SK-N-MC (cell line): ENCODE data around the gene LRFN2.
A peak's percentile ranks its signal among the peaks of the same experiment; 100 is the strongest.

Experiments
- DNase-seq: peaks from one replicate; pipeline ENCODE4 v3.0.0-alpha.2; 2011; ENCODE audit warnings: low read depth, low spot score
- H3K27ac ChIP-seq: fragments of 200-600 bp; sonication (generic); 2 replicates; pipeline ENCODE4 v1.5.1; 2016; ENCODE audit warnings: mixed run types
- H3K36me3 ChIP-seq: fragments of 200-600 bp; sonication (generic); 2 replicates; pipeline ENCODE4 v1.6.1; 2017; ENCODE audit warnings: antibody characterized with exemption, low read length, mixed read lengths; ENCODE audit not compliant: insufficient read depth
- H3K4me3 ChIP-seq: fragments of 200-600 bp; sonication (generic); 2 replicates; pipeline ENCODE4 v1.5.1; 2016
- H3K9ac ChIP-seq: fragments of 200-600 bp; sonication (generic); 2 replicates; pipeline ENCODE4 v1.8.0; 2017; ENCODE audit warnings: mixed run types, mixed read lengths; ENCODE audit not compliant: insufficient read length
- H3K9me3 ChIP-seq: fragments of 200-600 bp; sonication (generic); 2 replicates; pipeline ENCODE4 v1.6.1; 2017; ENCODE audit warnings: low read depth, mild to moderate bottlenecking, antibody characterized with exemption, low read length, moderate library complexity, mixed read lengths
- EZH2 ChIP-seq: fragments of 200-600 bp; sonication (generic); IDR thresholded peaks from one replicate; pipeline ENCODE4 v1.6.1; 2017; ENCODE audit warnings: antibody characterized with exemption
- FOXP2 ChIP-seq: optimal IDR thresholded peaks from 2 replicates; pipeline ENCODE3; 2011; ENCODE audit warnings: mild to moderate bottlenecking, moderate library complexity; ENCODE audit not compliant: insufficient read depth; ENCODE audit errors: extremely low read length, control extremely low read depth
- POLR2AphosphoS5 ChIP-seq: IDR thresholded peaks from 2 replicates; pipeline ENCODE4 v1.6.1; 2012; ENCODE audit warnings: mild to moderate bottlenecking, low read depth, low read length, borderline replicate concordance

Gene LRFN2

GRCh38 chr6:40582892-40583291 is 4.3 kb downstream of the LRFN2 start:
- no peak overlapping the region for H3K9ac ChIP-seq
- no peak for DNase-seq
- no peak overlapping the region for H3K27ac ChIP-seq
- no peak overlapping the region for H3K4me3 ChIP-seq
- H3K9me3 ChIP-seq = no peaks in the 10 kb centered on the region
- no peaks in the 10 kb centered on the region for H3K36me3 ChIP-seq
- TF ChIP-seq FOXP2 = no peak
- TF ChIP-seq EZH2 = no peak
- TF ChIP-seq POLR2AphosphoS5 = no peak

GRCh38 chr6:40579101-40579500 is 8.1 kb downstream of the LRFN2 start:
- Histone ChIP-seq H3K9me3 (no peaks in the 10 kb centered on the region), H3K9ac (no peak overlapping the region), H3K4me3 (no peak overlapping the region), H3K27ac (no peak overlapping the region), H3K36me3 (no peaks in the 10 kb centered on the region)
- DNase-seq = no peak
- TF ChIP-seq EZH2 = no peak
- no peak for TF ChIP-seq FOXP2
- no peak for TF ChIP-seq POLR2AphosphoS5

GRCh38 chr6:40577672-40578071 is 9.5 kb downstream of the LRFN2 start:
- no peak overlapping the region for H3K27ac ChIP-seq
- no peaks in the 10 kb centered on the region for H3K36me3 ChIP-seq
- TF ChIP-seq FOXP2 (no peak), POLR2AphosphoS5 (no peak), EZH2 (no peak)
- H3K9ac ChIP-seq = no peak overlapping the region
- H3K4me3 ChIP-seq = no peak overlapping the region
- DNase-seq = no peak
- no peaks in the 10 kb centered on the region for H3K9me3 ChIP-seq

DNA sequence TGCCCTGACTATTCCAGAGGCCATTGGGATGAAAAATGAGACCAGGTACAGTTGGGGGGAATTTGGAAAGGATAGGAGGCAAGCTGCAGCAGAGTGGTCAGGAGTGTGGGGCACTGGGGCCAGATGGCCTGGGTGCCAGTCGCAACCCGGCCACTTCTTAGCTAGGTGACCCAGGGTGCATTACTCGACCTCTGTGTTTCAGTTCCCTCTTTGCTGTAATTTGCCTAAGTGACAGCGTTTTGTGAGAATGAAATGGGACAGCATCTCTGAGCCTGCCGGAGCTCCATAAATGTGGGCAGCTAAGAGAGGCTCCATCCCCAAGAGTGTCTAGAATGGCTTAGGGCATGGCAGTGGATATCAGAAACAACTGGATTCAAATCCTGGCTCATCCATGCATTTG is 13.9 kb downstream of the LRFN2 start:
- H3K36me3 ChIP-seq = no peaks in the 10 kb centered on the region
- no peaks in the 10 kb centered on the region for H3K9me3 ChIP-seq
- no peak overlapping the region for H3K27ac ChIP-seq
- no peak overlapping the region for H3K4me3 ChIP-seq
- no peak for DNase-seq
- TF ChIP-seq EZH2 = no peak
- TF ChIP-seq FOXP2 = no peak
- TF ChIP-seq POLR2AphosphoS5 = no peak
- H3K9ac ChIP-seq = no peak overlapping the region

DNA sequence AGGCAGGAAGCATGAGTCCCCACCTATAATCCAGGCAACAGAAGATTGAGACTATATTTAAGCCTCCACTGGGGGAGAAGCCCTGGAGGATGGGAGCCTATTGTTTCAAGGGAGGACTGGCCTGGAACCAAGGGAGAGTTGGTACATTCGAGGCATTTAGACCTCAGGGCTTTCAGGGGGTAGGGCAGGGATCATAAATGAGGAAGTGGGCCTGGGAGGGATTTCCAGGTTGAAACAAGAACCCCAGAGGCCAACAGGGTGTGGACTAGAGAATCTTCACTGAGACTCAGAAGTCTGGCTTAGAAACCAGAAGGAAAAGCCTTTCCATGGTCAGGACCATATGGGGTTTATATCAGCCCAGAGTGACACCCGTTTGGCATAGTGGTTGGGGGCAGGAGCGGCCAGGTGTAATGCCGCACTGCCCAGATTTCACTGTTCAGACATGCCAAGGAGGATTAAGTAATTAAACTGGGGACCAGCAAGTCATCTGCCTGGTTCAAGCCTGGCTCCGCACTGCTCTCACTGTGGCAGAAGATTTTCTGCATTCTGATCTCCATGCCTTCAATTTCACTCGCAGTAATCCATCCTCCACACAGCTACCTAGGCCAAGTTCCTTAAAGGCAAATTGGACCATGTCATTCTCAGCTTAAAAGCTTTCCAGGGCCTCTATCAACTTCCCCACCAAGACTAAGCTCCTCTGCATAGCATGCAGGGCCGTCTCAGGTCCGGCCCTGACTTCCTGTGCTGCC is 17.8 kb downstream of the LRFN2 start:
- TF ChIP-seq POLR2AphosphoS5 = no peak
- no peak for TF ChIP-seq EZH2
- no peak for TF ChIP-seq FOXP2
- Histone ChIP-seq H3K36me3 (no peaks in the 10 kb centered on the region), H3K9me3 (no peaks in the 10 kb centered on the region), H3K27ac (0 out of 2 replicates have a peak overlapping the region, but pooled peaks have one; percentile 54), H3K9ac (no peak overlapping the region), H3K4me3 (no peak overlapping the region)
- DNase-seq = no peak

GRCh38 chr6:40568062-40568708 is 19.0 kb downstream of the LRFN2 start:
- TF ChIP-seq POLR2AphosphoS5 (peak; percentile 42; the same call in 1 of the 2 replicates), EZH2 (no peak)
- Histone ChIP-seq H3K4me3 (no peak overlapping the region), H3K27ac (peak overlapping the region; percentile 78), H3K36me3 (no peaks in the 10 kb centered on the region), H3K9me3 (no peaks in the 10 kb centered on the region), H3K9ac (no peak overlapping the region)
- peak; percentile 75 for DNase-seq

- Histone ChIP-seq H3K27ac (no peak overlapping the region), H3K9me3 (no peaks in the 10 kb centered on the region), H3K4me3 (no peak overlapping the region), H3K9ac (no peak overlapping the region), H3K36me3 (no peaks in the 10 kb centered on the region)
- no peak for DNase-seq
- TF ChIP-seq FOXP2 (no peak), POLR2AphosphoS5 (no peak), EZH2 (no peak)
Measured at GRCh38 chr6:40563111-40563510, 24.1 kb downstream of the LRFN2 start.

DNA sequence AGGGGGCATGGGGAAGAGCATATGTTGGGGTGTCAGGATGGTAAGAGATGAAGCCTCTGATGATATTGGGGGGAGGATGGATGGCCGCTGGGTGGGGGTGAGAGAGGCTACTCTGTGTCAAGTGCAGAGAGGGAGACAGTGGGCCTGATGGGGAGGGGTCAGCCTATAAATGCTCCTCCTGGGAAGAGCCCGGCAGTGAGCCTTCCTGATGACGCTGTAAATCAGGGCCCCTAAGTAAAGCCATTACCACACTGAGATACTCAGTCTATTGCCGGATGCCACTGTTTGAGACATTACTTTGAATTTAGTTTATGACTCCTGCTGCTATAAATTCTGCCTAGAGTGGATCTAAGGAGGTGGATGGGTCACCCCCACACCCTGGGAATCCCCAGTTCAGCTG is 28.1 kb downstream of the LRFN2 start:
- H3K9me3 ChIP-seq = no peaks in the 10 kb centered on the region
- TF ChIP-seq POLR2AphosphoS5 = no peak
- TF ChIP-seq EZH2 = no peak
- H3K27ac ChIP-seq = no peak overlapping the region
- no peak for DNase-seq
- H3K4me3 ChIP-seq = no peak overlapping the region
- H3K9ac ChIP-seq = no peak overlapping the region
- no peaks in the 10 kb centered on the region for H3K36me3 ChIP-seq

DNA sequence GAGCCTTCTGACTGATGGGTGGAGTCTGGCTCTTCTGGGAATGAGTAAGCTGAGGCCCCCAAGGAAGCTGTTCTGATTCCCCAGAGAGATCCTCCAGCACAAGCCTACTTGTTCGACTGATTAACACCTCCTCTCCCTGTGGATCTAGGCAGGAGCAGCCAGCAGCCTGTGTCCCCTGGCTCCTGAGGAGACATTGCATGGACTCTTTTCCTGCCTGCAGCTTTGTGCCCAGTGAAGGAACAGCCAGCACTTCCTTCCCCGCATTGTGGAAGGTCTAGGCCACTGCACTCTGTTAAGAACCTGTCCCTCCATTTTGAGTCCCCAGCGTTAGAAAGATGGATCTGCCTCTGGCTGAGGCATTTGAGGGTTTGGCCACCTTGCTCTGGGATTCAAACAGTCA is 29.1 kb downstream of the LRFN2 start:
- Histone ChIP-seq H3K9me3 (no peaks in the 10 kb centered on the region), H3K9ac (no peak overlapping the region), H3K36me3 (no peaks in the 10 kb centered on the region), H3K27ac (no peak overlapping the region), H3K4me3 (no peak overlapping the region)
- no peak for TF ChIP-seq POLR2AphosphoS5
- no peak for TF ChIP-seq EZH2
- TF ChIP-seq FOXP2 = no peak
- no peak for DNase-seq
